ENCODE measurements around the gene SLC35G3.
"Not testable (repeated sequence)": the region's sequence is repeated elsewhere in the genome, so short reads cannot be mapped to it uniquely, and the experiment has no call there.

Gene SLC35G3

GRCh38 chr17:35194001-35194400 is at the start of gene SLC35G3:
Gene SLC35G3, minus strand, starts transcription at chr17:35194393. Its CDS starts 86 bp downstream, at chr17:35194307.
- not testable (repeated sequence) for DNase-seq

- DNase-seq: no peak
These were observed 49.6 kb upstream of the SLC35G3 start for GRCh38 chr17:35243561-35244340.

- peak; percentile 55 to 67 for DNase-seq
These were observed 48.8 kb upstream of the SLC35G3 start, which contains the start of gene SLFN5 for GRCh38 chr17:35242805-35243560. Gene SLFN5, plus strand, starts transcription at chr17:35243072. Its CDS starts 15,619 bp downstream, at chr17:35258691.

GRCh38 chr17:35242158-35242804 is 48.1 kb upstream of the SLC35G3 start:
- DNase-seq: peak; percentile 44 to 48

GRCh38 chr17:35241520-35241919 is 47.3 kb upstream of the SLC35G3 start:
- DNase-seq: no peak

- DNase-seq: no peak
These were observed 46.7 kb upstream of the SLC35G3 start for GRCh38 chr17:35240861-35241260.

- no peak for DNase-seq
These were observed 45.6 kb upstream of the SLC35G3 start for GRCh38 chr17:35239823-35240222.

GRCh38 chr17:35238821-35239220 is 44.6 kb upstream of the SLC35G3 start:
- no peak for DNase-seq

- no peak for DNase-seq
These were observed 42.6 kb upstream of the SLC35G3 start for GRCh38 chr17:35236821-35237220.

GRCh38 chr17:35235917-35236316 is 41.7 kb upstream of the SLC35G3 start:
- DNase-seq: peak in 1 of 2 experiments; percentile 13

- no peak for DNase-seq
These were observed 41.1 kb upstream of the SLC35G3 start for GRCh38 chr17:35235289-35235688.

- not testable (repeated sequence) for DNase-seq
These were observed 40.1 kb upstream of the SLC35G3 start for GRCh38 chr17:35234315-35234714.

- no peak for DNase-seq
These were observed 35.4 kb upstream of the SLC35G3 start for GRCh38 chr17:35229638-35230037.

- no peak for DNase-seq
These were observed 33.4 kb upstream of the SLC35G3 start for GRCh38 chr17:35227546-35227945.

GRCh38 chr17:35224436-35224835 is 30.2 kb upstream of the SLC35G3 start:
- DNase-seq: no peak

GRCh38 chr17:35222452-35222851 is 28.3 kb upstream of the SLC35G3 start:
- DNase-seq: no peak

GRCh38 chr17:35218915-35219314 is 24.7 kb upstream of the SLC35G3 start:
- DNase-seq: no peak

- no peak for DNase-seq
These were observed 22.9 kb upstream of the SLC35G3 start for GRCh38 chr17:35217107-35217506.

- no peak for DNase-seq
These were observed 20.6 kb upstream of the SLC35G3 start for GRCh38 chr17:35214631-35215273.

- no peak for DNase-seq
These were observed 20.0 kb upstream of the SLC35G3 start for GRCh38 chr17:35214192-35214591.

- DNase-seq: no peak
These were observed 19.3 kb upstream of the SLC35G3 start for GRCh38 chr17:35213412-35213940.

GRCh38 chr17:35212668-35213067 is 18.5 kb upstream of the SLC35G3 start:
- no peak for DNase-seq

- DNase-seq: no peak
These were observed 16.5 kb upstream of the SLC35G3 start for GRCh38 chr17:35210741-35211140.

All from AML-193 (cell line).